ENCODE data around the gene ADAMTS3. TPM values are rescaled to one million over a fixed set of nuclear protein-coding genes. Genes with fewer than 3 reads are reported as not detected.

The ADAMTS3 gene
- total and polyA plus RNA-seq, 2 of the 13 experiments (the other 11 are each of a cell fraction or from before 2014, with no cell fraction given): not detected

- no peak for TF ChIP-seq ZBTB25 (CRISPR knock-in tag; IDR thresholded peaks at IDR 0.05)
- no peak for TF ChIP-seq ZFP36L1 (CRISPR knock-in tag; IDR thresholded peaks at IDR 0.05)
- TF ChIP-seq ZGPAT (CRISPR knock-in tag; IDR thresholded peaks at IDR 0.05): no peak
- TF ChIP-seq MTF2 (CRISPR knock-in tag; IDR thresholded peaks at IDR 0.05; ENCODE audit: borderline replicate concordance): no peak
- TF ChIP-seq PHF8 (CRISPR knock-in tag; IDR thresholded peaks at IDR 0.05): no peak
- no peak for TF ChIP-seq FOXM1 (CRISPR knock-in tag; IDR thresholded peaks at IDR 0.05)
- TF ChIP-seq ZNF746 (CRISPR knock-in tag; IDR thresholded peaks at IDR 0.05): no peak
- TF ChIP-seq MXI1 (IDR thresholded peaks at IDR 0.05; ENCODE audit: borderline replicate concordance, low read depth, low read length): no peak
- TF ChIP-seq DRAP1 (CRISPR knock-in tag; IDR thresholded peaks at IDR 0.05): no peak
- TF ChIP-seq SKIL (CRISPR knock-in tag; IDR thresholded peaks at IDR 0.05; ENCODE audit: borderline replicate concordance): no peak
These were observed 117.7 kb downstream of the ADAMTS3 start (continued) for GRCh38 chr4:72451349-72451748.

Data from HepG2 (cell line).